ENCODE data around the gene KASH5.

The KASH5 gene

DNA sequence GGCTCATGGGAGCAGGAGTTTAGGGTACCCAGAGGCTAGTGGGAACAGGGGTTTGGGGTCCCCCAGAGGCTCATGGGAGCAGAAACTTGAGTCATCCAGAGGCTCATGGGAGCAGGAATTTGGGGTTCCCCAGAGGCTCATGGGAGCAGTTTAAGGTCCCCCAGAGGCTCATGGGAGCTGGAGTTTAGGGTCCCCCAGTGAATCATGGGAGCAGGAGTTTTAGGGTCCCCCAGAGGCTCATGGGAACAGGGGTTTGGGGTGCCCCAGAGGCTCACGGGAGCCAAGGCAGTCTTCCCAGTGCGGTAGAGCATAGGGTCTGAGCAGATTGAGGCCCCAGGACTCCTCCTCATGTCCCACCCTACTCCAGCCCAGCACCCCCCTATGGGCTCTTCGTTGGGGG lies 77.3 kb downstream of the KASH5 start:
- Histone ChIP-seq H3K4me1 (ENCODE audit: control extremely low read depth in 1 of 4, control insufficient read depth in 4 of 4, insufficient read depth in 4 of 4, low read length in 3 of 4) (peaks cover 0 to 23% (median 20%) of the 10 kb centered on the region in 4 experiments), H3K4me3 (ENCODE audit: control insufficient read depth in 1 of 7, extremely low read depth in 1 of 7, insufficient read depth in 4 of 7, low read depth in 2 of 7, low read length in 6 of 7) (no peak overlapping the region), H3K36me3 (ENCODE audit: control insufficient read depth in 4 of 4, insufficient read depth in 4 of 4, low read length in 3 of 4) (peaks cover 2 to 37% (median 20%) of the 10 kb centered on the region in 4 experiments), H3K27me3 (replicated peaks in 2 of 5; ENCODE audit: control insufficient read depth in 4 of 5, insufficient read depth in 5 of 5, low read length in 4 of 5) (no peaks in the 10 kb centered on the region), H3K9me3 (ENCODE audit: control extremely low read depth in 1 of 5, control insufficient read depth in 4 of 5, insufficient read depth in 2 of 5, low read depth in 1 of 5, low read length in 4 of 5) (no peaks in the 10 kb centered on the region), H3K27ac (ENCODE audit: insufficient read depth in 1 of 2, low read depth in 1 of 2, low read length in 2 of 2, poor library complexity in 1 of 2, severe bottlenecking in 2 of 2) (no peak overlapping the region)
- ChIA-PET POLR2A (no interaction called here), CTCF (interaction anchor here (0.7 to 2.5 kb wide), 4 partner anchors 8 to 105 kb away, joined by 3 to 9 read pairs (median 3); partner anchors contain the start of gene FLT3LG)
- no peak for DNase-seq
- 92% methylated on average over 2 of the region's 3 CpGs for WGBS (ENCODE audit: insufficient coverage)
